Fibroblast of villous mesenchyme (primary cell): ENCODE data around the gene PITX3. TPM values are rescaled to one million over a fixed set of nuclear protein-coding genes. Genes with fewer than 3 reads are reported as not detected.
"Not testable (repeated sequence)": the region's sequence is repeated elsewhere in the genome, so short reads cannot be mapped to it uniquely, and the experiment has no call there.

Source experiments
- DNase-seq: peaks from one replicate; pipeline ENCODE4 v3.0.0-alpha.2; 2010; ENCODE audit warnings: low read depth
- H3K4me3 ChIP-seq: 2 replicates; pipeline ENCODE4 v1.5.1; 2011; ENCODE audit warnings: low read depth, mild to moderate bottlenecking, low read length
- CTCF ChIP-seq: IDR thresholded peaks from 2 replicates; pipeline ENCODE4 v1.5.1; 2012; ENCODE audit warnings: low read depth, mild to moderate bottlenecking, low read length; ENCODE audit not compliant: insufficient read depth
- total RNA-seq: library from RNA; depleted of rRNA; stranded (reverse); fragments of >200 nt; gene quantifications from 2 replicates; pipeline ENCODE4 v1.2.3, GENCODE V29; 2012

Gene PITX3
- total RNA-seq, 1 donor: not detected

GRCh38 chr10:102220612-102221011 is 20.7 kb downstream of the PITX3 start:
- DNase-seq: no peak
- no peak for TF ChIP-seq CTCF
- H3K4me3 ChIP-seq: no peak overlapping the region

GRCh38 chr10:102219370-102219769 is 21.9 kb downstream of the PITX3 start:
- DNase-seq: no peak
- no peak overlapping the region for H3K4me3 ChIP-seq
- no peak for TF ChIP-seq CTCF

GRCh38 chr10:102213599-102213998 is 27.7 kb downstream of the PITX3 start:
- H3K4me3 ChIP-seq, DNase-seq: not testable (repeated sequence)

- no peak for TF ChIP-seq CTCF
- no peak for DNase-seq
- H3K4me3 ChIP-seq: no peak overlapping the region
Observed at GRCh38 chr10:102211615-102212299, 29.6 kb downstream of the PITX3 start.

- TF ChIP-seq CTCF: no peak
- peak; percentile 60 for DNase-seq
- no peak overlapping the region for H3K4me3 ChIP-seq
Observed at GRCh38 chr10:102208311-102209035, 32.8 kb downstream of the PITX3 start.

- no peak for TF ChIP-seq CTCF
- no peak overlapping the region for H3K4me3 ChIP-seq
- DNase-seq: no peak
Observed at GRCh38 chr10:102202386-102202785, 38.9 kb downstream of the PITX3 start.

GRCh38 chr10:102200751-102201640 is 40.3 kb downstream of the PITX3 start:
- DNase-seq: no peak
- no peak overlapping the region for H3K4me3 ChIP-seq
- TF ChIP-seq CTCF: no peak
